ACHN (cell line): ENCODE measurements around the gene HMG20A.
A peak's percentile ranks its signal among the peaks of the same experiment; 100 is the strongest.

Experiments
- DNase-seq: peaks from one replicate; pipeline ENCODE4 v3.0.0-alpha.2; 2015
- in situ Hi-C: cut with HindIII; loops from 2 replicates; pipeline ENCODE4 v1.10.0; 2017; ENCODE audit warnings: low sequenced_read_pairs, low pct_ligation_motif_present, low pct_unique_long_range_greater_than_20kb

HMG20A gene

DNA sequence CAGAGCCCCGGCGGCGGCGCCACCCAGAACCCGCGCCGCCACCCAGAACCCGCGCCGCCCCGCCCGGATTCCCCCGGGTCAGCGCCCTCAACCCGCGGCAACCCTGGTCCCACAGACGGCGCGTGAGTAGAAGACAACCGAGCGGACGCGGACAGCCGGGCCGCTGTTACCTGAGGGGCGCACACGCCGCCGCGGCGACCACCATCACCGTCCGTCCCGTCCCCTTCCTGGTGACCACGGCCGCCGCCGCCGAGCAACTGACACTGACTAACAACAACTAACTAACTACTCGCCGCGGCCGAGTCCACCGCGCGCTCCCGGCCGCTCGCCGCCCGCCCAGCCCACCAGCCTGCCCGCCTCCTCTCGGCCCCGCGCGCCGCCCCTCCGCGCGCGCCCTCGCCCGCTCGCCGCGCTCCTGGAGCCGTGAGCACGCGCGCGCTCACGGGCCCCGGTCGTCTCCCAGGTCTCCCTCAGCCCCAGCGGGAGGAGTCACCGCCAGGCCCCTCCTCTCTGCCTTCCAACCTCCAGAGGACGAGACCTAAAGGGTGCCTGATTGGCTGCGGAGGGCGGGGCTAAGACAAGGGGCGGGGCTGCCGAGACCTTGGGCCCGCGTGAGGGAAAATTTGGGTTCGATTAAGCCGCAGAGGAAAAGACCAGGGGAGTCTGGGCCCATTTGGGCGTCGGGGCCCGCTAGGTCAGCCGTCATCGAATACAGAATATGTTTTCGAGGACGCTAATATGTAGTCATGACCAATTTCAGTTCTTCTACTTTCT is 665 bp upstream of the HMG20A start, which contains the start of gene PEAK1:
Gene PEAK1 (minus strand): TSS at position 269 of the 774 bp plus-strand sequence. CDS start 238,178 bp downstream, outside the sequence.
- in situ Hi-C loops = no loop called here
- DNase-seq = peak; percentile 98

GRCh38 chr15:77421370-77421700 is 647 bp downstream of the HMG20A start:
- in situ Hi-C loops = no loop called here
- DNase-seq = peak; percentile 31

GRCh38 chr15:77425104-77425503 is 4.4 kb downstream of the HMG20A start:
- in situ Hi-C loops = no loop called here
- no peak for DNase-seq

DNA sequence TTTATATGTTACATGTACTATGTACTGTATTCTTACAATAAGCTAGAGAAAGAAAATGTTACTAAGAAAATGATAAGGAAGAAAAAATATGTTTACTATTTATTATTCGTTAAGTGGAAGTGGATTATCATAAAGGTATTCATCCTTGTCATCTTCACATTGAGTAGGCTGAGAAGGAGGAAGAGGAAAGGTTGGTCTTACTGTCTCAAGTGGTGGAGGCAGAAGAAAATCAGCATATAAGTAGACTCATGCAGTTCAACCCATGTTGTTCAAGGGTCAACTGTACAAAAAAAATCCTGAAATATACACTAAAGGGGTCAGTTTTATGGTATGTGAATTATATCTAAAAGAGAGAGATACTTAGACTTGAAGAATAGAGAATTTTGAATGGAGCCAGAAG is 5.7 kb downstream of the HMG20A start:
- in situ Hi-C loops = no loop called here
- no peak for DNase-seq

DNA sequence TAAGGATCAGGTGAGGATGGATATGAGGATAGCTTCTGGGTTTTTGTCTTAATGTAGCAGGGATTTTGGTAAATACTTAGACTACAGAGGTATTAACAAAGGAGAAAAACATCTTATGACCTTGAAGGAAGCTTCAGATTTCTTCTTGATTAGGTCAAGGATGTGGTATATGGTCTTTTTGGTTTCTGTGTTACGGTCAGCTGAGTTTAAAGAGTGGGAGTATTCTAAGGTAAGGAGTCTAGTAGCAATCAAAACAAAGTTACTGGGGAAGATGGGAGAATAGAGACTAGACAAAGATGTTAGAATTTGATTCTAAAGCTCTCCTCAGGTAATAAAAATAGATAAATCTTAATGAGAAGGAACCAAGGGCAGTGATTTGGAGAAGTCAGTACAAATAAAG is 6.2 kb downstream of the HMG20A start:
- no peak for DNase-seq
- in situ Hi-C loops = no loop called here

GRCh38 chr15:77430213-77430612 is 9.5 kb downstream of the HMG20A start:
- DNase-seq = no peak
- in situ Hi-C loops = no loop called here

- DNase-seq = no peak
- in situ Hi-C loops = no loop called here
These were observed 10.0 kb downstream of the HMG20A start for GRCh38 chr15:77430652-77431051.

- DNase-seq = no peak
- in situ Hi-C loops = no loop called here
These were observed 16.1 kb downstream of the HMG20A start for GRCh38 chr15:77436822-77437221.

DNA sequence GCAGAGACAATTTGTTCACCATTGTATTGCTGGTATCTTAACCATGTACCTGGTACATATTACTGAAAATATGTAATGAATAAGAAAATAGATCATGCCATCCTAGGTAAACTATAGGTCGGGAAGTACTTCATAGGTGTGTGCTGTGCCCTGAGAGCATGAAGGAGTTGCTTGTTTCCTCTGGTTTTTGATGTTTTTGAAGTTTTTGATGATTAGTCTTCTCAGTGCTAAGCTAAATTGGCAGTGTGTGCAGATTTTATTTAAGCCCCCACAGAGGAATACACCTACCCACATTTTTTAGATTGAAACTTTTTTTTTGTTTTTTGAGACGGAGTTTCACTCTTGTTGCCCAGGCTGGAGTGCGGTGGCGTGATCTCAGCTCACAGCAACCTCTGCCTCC is 16.6 kb downstream of the HMG20A start:
- in situ Hi-C loops = no loop called here
- DNase-seq = no peak

GRCh38 chr15:77440378-77440999 is 19.8 kb downstream of the HMG20A start:
- peak; percentile 21 for DNase-seq
- in situ Hi-C loops = no loop called here

- no peak for DNase-seq
- in situ Hi-C loops = no loop called here
These were observed 26.2 kb downstream of the HMG20A start for GRCh38 chr15:77446840-77447390.

GRCh38 chr15:77454265-77454664 is 33.6 kb downstream of the HMG20A start:
- in situ Hi-C loops = no loop called here
- DNase-seq = no peak

GRCh38 chr15:77454951-77455350 is 34.3 kb downstream of the HMG20A start:
- in situ Hi-C loops = no loop called here
- no peak for DNase-seq

DNA sequence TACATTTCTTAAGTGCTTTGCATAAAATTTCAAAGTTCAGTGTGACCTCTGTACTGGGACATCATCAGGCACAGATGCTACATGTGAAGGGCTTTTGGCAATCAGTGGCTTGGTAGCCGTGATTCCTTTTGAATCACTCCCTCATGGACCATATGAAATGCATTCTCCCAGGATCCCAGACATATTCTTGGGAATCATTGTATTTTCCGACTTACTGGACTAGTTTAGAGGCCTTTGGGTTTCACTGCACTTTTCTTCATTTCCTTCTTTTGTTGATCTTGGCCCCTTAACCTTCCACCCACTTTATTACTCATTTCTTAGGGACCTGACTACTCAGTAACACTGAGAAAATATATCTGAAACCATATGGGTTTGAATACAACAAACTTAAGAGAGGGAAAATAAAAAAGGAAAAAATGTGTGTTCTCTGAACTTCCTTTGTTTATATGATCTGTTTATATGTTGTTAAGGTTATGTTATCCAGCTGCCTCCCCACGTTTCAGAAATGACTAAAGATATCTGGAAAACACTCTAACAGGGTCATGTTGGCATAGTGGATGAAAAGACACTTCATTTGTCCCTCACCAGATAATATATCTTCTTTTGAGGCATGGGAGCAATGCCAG is 35.1 kb downstream of the HMG20A start:
- in situ Hi-C loops = no loop called here
- DNase-seq = no peak

DNA sequence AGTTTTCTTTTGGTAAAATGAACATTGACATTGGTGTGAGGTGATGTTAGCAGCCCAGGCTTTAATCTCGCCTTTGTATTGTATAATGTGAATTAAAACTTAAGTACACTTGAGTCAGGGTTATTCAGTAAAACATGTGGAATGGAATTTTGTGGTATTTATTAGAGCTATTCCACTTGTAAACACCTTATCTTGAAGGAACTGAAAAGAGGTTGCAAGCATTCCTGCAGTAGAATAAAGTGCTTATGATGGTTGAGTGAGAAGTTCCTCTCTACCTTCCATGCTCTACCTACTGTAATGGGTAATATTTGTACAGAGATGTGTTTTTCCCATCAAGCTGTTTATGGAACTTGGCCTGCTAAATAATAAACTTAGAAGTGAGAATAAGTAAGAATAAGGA is 36.1 kb downstream of the HMG20A start:
- DNase-seq = no peak
- in situ Hi-C loops = no loop called here

DNA sequence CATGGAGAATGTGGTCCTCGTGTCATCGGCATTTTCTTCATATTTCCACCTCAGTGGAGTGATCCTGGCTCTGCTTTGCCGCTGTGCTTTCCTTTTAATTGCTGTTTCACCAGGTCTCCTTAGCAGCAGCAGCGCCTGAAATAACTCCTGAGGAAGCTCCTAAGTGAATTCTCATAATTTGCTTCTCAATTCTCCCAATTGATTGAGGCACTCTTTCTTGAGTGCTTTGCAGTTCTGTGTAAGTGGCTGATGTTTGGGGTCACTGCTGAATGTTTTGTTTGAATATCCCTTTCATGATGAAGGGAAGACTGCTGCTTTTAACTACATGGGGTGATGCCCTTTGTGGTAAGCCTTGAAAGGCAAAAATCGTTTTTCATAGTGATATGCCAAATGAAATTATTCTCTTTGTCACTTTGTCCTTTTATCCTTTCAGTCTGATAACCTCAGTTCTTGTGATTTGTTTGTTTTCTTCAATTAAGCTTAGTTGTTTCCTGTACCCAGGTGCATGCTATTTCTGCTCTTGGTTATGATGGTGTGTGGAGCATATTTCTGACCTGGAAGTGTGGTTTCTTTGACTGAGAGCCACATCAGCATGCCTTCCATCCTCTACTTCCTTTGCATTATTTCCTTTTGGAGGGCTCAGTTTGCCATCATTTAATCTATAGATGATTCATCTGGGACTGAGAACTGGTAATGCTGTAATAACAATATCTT is 36.7 kb downstream of the HMG20A start:
- no peak for DNase-seq
- in situ Hi-C loops = no loop called here

GRCh38 chr15:77457905-77458265 is 37.2 kb downstream of the HMG20A start:
- in situ Hi-C loops = no loop called here
- DNase-seq = no peak

DNA sequence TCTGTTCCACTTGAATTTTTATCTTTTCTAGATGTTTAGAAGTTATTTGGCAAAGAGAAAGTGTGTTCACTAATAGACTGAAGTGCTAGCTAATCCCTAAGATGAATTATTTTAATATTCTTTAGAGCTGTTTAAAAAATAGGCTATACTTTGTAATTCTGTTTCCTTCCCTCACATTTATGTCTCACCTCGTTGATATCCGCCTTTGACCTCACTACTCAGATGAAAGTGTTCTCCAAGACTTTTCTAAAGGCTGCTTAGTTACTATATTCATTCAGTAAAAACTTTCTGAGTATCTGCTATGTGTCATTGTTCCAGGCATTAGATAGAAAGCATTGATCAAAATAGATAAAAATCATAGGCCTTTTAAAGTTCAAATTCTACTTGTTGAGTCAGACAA is 38.3 kb downstream of the HMG20A start:
- in situ Hi-C loops = no loop called here

DNA sequence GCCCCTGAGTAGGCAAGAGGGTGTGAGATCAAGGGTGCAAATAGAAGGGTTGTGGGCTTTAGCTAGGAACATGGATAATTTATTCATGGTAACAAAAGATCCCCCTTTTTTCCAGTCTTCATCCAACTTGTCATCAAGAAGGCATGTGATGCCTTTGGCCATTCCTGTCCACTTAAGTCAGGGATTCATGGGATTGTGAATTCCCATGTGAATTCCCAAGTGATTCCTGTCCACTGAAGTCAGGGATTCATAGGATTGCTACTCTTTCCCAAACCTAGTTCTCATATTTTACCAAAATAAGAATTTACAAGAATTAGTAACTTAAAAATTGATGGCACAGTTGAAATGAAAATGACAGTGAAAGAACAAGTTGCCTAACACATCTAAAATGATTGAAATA is 40.8 kb downstream of the HMG20A start:
- no peak for DNase-seq
- in situ Hi-C loops = no loop called here

More for the DNA sequence above, 38.3 kb downstream of the HMG20A start:
- DNase-seq = no peak
